Suprapubic skin (tissue), 4 donors: ENCODE results near the gene RNF148. TPM values are rescaled to one million over a fixed set of nuclear protein-coding genes. Genes with fewer than 3 reads are reported as not detected.

Experiments
- DNase-seq, 2 donors: peaks; one replicate each; pipeline ENCODE4 v3.0.0-alpha.2; 2019; ENCODE audit warnings: low spot score in 2 of 2
- H3K27ac ChIP-seq: fragments of 200-600 bp; sonication (generic); one replicate; pipeline ENCODE4 v1.5.1; 2019
- H3K27me3 ChIP-seq: fragments of 200-600 bp; sonication (generic); one replicate; pipeline ENCODE4 v1.5.1; 2019
- H3K36me3 ChIP-seq: fragments of 200-600 bp; sonication (generic); one replicate; pipeline ENCODE4 v1.5.1; 2019
- H3K4me1 ChIP-seq: fragments of 200-600 bp; sonication (generic); one replicate; pipeline ENCODE4 v1.5.1; 2019
- H3K4me3 ChIP-seq: fragments of 200-600 bp; sonication (generic); one replicate; pipeline ENCODE4 v1.5.1; 2019; ENCODE audit warnings: mild to moderate bottlenecking
- H3K9me3 ChIP-seq: fragments of 200-600 bp; sonication (generic); one replicate; pipeline ENCODE4 v1.5.1; 2019
- CTCF ChIP-seq, 2 donors: fragments of 200-600 bp in 1 of 2; fragments of 450-650 bp in 1 of 2; sonication (generic) in 1 of 2; IDR thresholded peaks; one replicate each; pipeline ENCODE4 v1.5.1; 2016 to 2019; ENCODE audit warnings: antibody characterized with exemption in 2 of 2, mild to moderate bottlenecking in 1 of 2, moderate library complexity in 1 of 2
- EP300 ChIP-seq: sonication (generic); formaldehyde crosslinking; IDR thresholded peaks from one replicate; pipeline ENCODE4 v1.6.1; 2017; ENCODE audit warnings: antibody characterized with exemption
- POLR2A ChIP-seq, 2 donors: fragments of 450-650 bp; IDR thresholded peaks; one replicate each; pipeline ENCODE4 v1.6.1; 2017; ENCODE audit warnings: antibody characterized with exemption in 2 of 2, mild to moderate bottlenecking in 2 of 2, moderate library complexity in 2 of 2
- POLR2AphosphoS5 ChIP-seq, 3 donors: sonication (generic); formaldehyde crosslinking; IDR thresholded peaks; one replicate each; pipeline ENCODE4 v1.6.1; 2017; ENCODE audit warnings: antibody characterized with exemption in 3 of 3
- WGBS: methylation state at CpG from one replicate; pipeline ENCODE4 v1.1.5; 2018; 5-methylcytosine and 5-hydroxymethylcytosine counted together
- total RNA-seq, 4 donors: library from RNA; depleted of rRNA; stranded (reverse); fragments of >200 nt; gene quantifications; one replicate each; pipeline ENCODE4 v1.1.0, GENCODE V29; 2016

RNF148 gene
- total RNA-seq, 4 donors from 2014 or later = 1.4 to 2.0 TPM; not detected in 2

DNA sequence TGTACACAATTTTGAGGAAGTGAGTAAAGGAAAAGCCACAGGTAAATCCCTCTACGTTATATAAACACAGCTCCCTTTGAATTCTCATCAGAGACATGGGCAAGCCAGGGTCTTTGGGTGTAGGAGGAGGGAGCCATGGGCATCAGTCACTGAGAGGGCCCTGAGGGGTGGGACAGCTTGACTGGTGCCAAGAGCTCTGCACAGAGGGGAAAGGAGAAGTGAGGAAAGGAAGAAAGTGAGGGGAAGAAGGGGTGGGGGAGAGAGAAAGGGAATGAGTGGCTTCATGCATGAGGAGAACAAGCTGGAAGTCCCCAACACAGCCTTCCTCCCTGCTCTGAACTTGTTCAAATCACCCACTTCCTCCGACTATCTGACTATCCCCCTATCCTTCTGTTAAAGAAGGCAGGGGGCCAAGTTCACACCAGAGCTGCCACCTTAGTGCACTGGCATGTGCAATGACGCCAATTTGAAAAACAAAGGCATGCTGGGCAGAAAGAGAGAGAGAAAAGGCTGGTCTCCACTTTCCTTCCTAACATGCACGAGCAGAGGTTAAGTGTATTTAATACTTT, 16.4 kb upstream of the RNF148 start:
- 88% methylated on average over 4 of the region's 4 CpGs for WGBS
- Histone ChIP-seq H3K36me3 (no peaks in the 10 kb centered on the region), H3K4me1 (no peaks in the 10 kb centered on the region), H3K9me3 (no peaks in the 10 kb centered on the region), H3K4me3 (no peak overlapping the region), H3K27me3 (no peaks in the 10 kb centered on the region), H3K27ac (no peak overlapping the region)
- DNase-seq = no peak
- TF ChIP-seq POLR2AphosphoS5 (IDR thresholded peaks at IDR 0.05) = no peak
- TF ChIP-seq EP300 = no peak
- no peak for TF ChIP-seq POLR2A (IDR thresholded peaks at IDR 0.05)
- TF ChIP-seq CTCF (IDR thresholded peaks at IDR 0.05) = no peak

DNA sequence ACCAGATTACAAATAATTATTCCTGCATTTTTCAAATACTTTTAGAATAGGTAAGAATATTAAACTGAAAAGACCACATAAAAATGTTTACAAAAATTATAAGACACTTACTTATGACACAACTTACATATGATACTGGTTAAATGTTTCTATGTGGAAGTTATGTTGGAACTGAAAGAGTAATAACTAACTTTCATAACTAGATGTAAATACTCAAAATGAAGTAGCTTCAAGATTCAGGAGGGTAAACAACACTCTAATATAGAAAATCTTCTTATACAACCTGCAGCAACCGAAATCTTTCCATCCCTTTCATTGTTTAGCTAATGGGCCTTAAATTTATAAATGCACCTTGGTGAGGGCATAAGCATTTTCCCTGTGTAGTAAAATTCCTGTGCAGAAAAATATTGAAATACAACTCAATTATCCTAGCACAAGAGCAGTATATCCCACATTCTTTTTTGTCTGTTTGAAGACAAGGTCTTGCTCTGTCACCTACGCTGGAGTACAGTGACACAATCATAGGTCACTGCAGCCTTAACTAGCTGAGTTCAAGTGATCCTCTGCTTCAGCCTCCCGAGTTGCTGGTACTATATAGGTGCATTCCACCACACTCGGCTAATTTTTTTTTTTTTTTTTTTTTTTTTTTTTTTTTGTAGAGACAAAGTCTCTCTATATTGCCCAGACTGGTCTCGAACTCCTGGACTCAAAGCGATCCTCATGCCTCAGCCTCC, 14.8 kb upstream of the RNF148 start:
- WGBS = 93% methylated on average over 6 of the region's 6 CpGs
- no peak for TF ChIP-seq POLR2A (IDR thresholded peaks at IDR 0.05)
- no peak for TF ChIP-seq EP300
- no peaks in the 10 kb centered on the region for H3K9me3 ChIP-seq
- H3K4me3 ChIP-seq = no peak overlapping the region
- no peak for DNase-seq
- no peaks in the 10 kb centered on the region for H3K4me1 ChIP-seq
- H3K36me3 ChIP-seq = no peaks in the 10 kb centered on the region
- H3K27ac ChIP-seq = no peak overlapping the region
- H3K27me3 ChIP-seq = no peaks in the 10 kb centered on the region

- WGBS = 72% methylated on average over 3 of the region's 3 CpGs
- H3K4me3 ChIP-seq = no peak overlapping the region
- H3K27ac ChIP-seq = no peak overlapping the region
- H3K9me3 ChIP-seq = no peaks in the 10 kb centered on the region
- no peaks in the 10 kb centered on the region for H3K27me3 ChIP-seq
- no peaks in the 10 kb centered on the region for H3K36me3 ChIP-seq
- H3K4me1 ChIP-seq = no peaks in the 10 kb centered on the region
- DNase-seq = no peak
- TF ChIP-seq CTCF (IDR thresholded peaks at IDR 0.05) (no peak), POLR2AphosphoS5 (IDR thresholded peaks at IDR 0.05) (no peak), EP300 (no peak), POLR2A (IDR thresholded peaks at IDR 0.05) (no peak)
Measured at GRCh38 chr7:122715183-122715582, 12.5 kb upstream of the RNF148 start.

DNA sequence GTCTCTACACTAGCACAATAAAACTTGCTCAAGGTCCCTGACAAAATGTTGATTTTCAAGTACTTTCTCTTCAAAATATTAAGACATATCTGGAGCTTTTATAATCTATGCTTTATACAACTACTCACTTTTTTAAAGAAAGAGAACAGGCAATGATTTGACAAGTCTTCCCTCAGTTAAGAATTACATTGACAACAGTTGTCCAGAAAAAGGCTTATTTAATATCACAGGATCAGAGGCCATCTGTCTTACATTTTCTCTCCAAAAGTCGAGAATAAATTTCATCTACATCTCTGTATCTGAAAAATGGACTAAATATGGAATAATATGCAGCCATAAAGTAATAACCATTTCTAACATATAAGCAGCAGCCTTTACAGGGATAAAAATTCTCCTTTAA, 8.2 kb upstream of the RNF148 start:
- TF ChIP-seq POLR2AphosphoS5 (IDR thresholded peaks at IDR 0.05) (no peak), POLR2A (IDR thresholded peaks at IDR 0.05) (no peak), EP300 (no peak), CTCF (IDR thresholded peaks at IDR 0.05) (no peak)
- H3K27ac ChIP-seq = no peak overlapping the region
- 67% methylated on average over 1 of the region's 1 CpG for WGBS

DNA sequence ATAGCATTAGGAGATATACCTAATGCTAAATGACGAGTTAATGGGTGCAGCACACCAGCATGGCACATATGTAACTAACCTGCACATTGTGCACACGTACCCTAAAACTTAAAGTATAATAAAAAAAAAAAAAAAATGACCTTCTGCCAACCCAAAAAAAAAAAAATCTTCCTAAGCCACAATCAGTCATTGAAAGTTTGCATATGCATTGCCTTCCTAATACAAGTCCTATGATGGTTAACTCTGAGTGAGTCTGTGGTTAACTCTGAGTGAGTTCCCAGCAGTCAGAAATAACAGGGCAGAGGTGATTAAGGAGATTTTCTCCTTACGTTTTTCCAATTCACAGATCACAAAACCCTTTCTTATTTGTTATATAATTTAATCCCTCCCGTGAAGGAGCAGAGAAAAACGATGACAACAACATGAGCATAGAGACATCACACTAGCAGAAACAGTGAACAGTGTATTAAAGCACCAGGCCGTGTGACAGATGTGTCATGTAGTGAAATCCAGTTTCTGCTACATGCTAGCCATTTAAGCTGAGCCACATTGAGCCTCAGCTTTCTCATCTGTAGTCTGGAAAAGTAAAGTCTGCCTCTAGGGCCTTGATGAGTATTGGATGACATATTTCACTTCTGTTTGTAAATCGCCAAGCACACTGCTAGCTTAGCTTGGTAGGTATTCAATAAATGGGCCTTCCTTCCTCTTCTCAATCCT, 7.4 kb upstream of the RNF148 start:
- H3K9me3 ChIP-seq = no peaks in the 10 kb centered on the region
- H3K36me3 ChIP-seq = no peaks in the 10 kb centered on the region
- no peak overlapping the region for H3K4me3 ChIP-seq
- TF ChIP-seq POLR2A (IDR thresholded peaks at IDR 0.05) (no peak), CTCF (IDR thresholded peaks at IDR 0.05) (no peak), EP300 (no peak), POLR2AphosphoS5 (IDR thresholded peaks at IDR 0.05) (no peak)
- DNase-seq = no peak
- no peak overlapping the region for H3K27ac ChIP-seq
- H3K4me1 ChIP-seq = no peaks in the 10 kb centered on the region
- H3K27me3 ChIP-seq = no peaks in the 10 kb centered on the region
- 86% methylated on average over 7 of the region's 7 CpGs for WGBS

More for the DNA sequence above, 8.2 kb upstream of the RNF148 start:
- no peaks in the 10 kb centered on the region for H3K27me3 ChIP-seq
- H3K9me3 ChIP-seq = no peaks in the 10 kb centered on the region
- no peaks in the 10 kb centered on the region for H3K36me3 ChIP-seq
- no peak for DNase-seq
- H3K4me1 ChIP-seq = no peaks in the 10 kb centered on the region
- no peak overlapping the region for H3K4me3 ChIP-seq
